ENCODE results near the gene INPPL1. TPM values are rescaled to one million over a fixed set of nuclear protein-coding genes. Genes with fewer than 3 reads are reported as not detected.
"Not testable (repeated sequence)": the region's sequence is repeated elsewhere in the genome, so short reads cannot be mapped to it uniquely, and the experiment has no call there.

The INPPL1 gene
- total RNA-seq, 1 donor from 2014 or later, result 9.4 TPM

DNA sequence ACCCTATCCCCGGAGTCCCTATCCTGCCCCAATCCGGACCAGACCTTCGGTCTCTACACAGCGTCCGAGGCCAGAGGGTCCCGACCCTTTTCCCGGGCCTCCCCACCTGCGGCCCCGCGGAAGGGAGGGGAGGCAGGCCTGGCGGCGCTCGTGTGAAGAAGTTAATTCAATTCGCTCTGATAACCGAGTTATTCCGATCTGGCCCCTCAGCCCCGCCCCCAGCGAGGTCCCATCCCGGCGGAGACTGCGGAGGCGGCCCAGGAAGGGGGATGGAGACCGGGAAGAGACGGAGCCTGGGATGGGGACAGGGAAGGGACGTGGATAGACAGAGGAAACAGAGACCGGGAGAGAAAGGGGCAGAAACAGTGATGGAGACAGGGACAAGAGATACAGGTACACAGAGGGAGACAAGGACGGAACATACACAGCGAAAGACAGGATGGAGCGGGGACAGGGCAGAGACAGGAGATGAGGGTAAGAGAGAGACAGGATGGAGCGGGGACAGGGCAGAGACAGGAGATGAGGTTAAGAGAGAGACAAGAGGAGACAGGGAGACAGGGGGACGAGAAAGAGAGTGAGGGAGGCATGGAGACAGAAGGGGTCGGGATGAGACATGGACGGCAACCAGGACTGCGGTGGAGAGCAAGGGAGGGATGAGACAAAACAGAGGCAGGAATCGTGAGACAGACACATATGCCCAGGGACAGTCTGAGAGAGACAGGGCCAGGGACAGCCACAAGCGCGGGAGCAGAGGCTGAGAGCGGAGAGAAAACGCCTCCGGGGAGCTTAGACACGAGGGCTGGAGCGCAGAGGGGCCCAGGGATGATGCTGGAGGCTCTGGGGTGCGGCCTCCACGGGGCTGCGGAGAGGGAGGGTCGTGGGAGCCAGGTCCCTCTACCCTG lies 20.0 kb downstream of the INPPL1 start:
- no peak for DNase-seq

DNA sequence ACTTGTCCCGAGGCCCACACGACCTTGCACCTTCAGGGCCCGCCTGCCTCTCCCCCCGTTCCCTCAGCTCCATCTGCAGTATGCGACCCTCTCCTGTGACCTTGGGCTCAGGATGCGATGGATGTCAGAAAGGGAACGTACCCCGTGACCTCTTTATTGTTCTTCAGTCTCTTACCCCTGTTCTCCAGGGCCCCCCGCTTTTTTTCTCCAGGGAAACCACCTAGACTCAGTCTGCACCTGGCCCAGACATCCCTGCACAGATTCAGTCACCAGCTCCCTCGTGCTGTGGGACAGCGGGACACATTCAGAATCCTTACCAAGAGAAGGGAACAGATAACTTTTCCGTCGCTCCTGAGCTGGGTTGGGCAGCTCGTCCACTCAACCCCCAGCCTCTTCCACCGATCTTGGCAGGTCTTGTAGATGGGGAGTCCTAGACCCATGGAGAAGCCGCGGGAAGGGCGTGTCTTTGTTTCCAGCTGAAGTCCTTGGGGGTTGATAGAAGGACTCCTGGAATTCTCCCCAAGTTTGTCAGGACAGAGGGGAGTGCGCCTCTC lies 20.8 kb downstream of the INPPL1 start:
- no peak for DNase-seq

DNA sequence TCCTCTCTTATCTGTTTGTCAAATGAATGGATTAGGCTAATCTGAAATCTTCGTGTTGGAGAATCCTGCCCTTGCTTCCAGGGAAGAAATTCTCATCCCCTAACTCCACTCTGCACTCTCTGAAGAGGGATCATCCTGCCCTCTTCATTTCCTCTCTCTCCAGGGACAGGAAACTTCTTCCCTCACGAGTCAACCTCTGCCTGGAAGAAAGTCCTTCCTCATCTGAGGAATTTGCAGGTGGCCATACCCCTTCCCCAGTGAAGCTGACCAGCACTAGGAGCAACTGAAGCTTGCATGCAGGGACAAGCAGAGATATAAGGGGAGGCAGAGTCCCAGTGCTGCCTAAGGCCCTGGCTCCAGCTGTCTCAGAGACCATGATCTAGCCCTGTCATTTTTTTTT lies 23.0 kb downstream of the INPPL1 start:
- DNase-seq, result no peak

DNA sequence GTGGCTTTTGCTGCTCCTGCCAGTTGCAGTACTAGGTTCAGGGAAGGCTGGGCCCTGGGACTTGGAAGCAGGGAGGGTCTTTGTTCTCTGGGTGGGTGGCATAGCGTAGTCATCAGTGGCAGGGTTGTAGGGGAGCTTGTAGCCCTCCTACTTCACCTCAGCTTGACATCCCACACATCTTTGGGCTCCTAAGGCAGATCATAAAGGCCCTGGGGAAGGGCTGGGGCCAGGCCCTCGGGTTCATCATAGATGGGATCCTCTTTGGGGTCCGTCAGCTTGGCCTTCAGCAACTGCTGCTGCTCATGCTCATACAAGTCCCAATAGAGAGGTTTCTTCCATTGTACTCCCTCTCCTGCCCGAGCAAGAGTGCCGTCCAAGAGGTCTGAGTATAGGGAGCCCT lies 25.4 kb downstream of the INPPL1 start:
- DNase-seq, result no peak

DNA sequence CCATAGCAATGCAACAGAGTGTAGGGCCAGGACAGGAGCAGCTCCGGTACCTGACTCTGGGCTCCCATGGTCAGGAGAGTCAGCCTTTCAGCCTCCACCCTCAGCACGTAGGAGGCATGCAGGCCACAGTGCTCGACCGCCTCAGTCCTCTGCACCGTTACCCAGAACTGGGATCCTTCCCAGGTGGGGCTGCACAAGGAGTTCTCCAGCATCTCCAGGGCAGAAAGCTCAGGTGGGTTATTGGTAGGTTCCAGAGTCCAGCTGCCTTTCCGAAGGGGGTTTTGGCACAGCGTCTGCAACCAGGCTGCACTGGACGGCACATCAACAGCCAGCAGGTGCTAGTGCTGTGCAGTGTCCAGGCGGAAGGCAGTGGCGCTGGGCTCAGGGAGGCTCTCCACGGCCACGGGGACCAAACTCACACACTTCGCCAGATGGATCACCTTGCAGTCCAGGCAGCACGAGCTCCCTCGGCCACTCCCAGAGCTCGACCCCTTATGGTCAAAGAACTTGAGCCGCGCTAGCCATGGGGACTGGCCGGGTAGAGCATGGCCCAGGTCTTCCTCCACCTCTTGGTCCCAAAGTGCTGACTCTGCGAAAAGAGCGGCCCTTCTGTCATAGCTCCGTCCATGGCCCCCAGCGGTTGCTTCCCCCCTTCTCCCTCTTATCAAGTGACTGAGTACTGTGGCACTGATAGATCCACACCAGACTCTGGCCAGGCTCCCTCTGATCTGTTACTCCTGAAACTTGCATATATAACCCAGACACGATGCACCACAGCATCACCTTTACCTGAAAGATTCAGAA lies 26.3 kb downstream of the INPPL1 start:
- no peak for DNase-seq

DNA sequence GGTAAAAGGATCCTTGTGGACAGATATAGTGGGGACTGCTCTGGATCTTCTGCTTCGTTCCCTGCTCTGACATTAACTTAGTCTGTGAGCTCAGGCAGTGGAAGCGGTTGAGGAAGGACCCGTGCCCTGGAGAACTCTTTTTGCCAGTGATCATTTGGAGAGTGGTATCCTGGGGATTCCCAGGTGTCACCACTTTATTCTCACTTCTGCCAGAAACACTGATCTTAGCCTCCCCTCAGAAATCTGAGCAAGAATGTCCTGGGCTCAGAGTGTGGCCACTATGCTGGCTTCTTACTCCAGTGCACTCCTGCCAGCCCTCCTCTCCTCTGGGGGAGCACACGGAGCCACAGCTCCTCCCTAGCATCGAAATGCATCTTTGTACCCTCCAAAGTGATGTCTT lies 27.0 kb downstream of the INPPL1 start:
- no peak for DNase-seq

- no peak for DNase-seq
These were observed 28.8 kb downstream of the INPPL1 start for GRCh38 chr11:72253392-72253791.

DNA sequence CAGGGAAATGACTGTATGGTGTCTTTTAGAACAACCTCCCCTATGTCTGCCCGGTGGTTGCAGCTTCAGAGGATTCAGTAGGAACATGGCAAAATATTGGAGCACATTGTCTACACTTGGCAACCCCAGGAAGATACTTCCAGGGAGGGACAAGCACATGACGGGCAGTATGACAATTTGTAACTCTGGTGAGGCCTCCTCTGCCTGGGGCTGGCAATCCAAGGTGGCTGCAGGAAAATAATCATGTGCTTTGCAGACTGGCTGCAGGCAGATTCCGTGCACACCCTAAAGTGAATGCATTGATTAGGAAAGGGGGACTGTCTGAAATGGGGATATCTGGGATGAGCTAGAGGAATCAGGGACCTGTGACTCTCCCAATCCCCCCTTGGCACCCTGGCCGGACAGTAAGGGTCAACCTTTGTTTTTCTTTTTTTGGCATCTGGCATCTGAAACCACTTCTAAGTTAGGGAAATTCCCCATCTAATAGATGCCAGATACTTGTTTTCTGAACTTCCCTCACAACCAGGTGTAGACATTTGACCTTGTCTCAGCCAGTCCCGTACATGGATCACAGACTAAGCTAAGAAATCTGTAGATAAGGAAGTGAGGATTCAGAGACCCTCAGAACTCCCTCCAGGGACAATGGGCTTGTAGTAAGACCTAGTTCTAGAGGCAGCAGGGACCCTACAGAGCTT lies 29.9 kb downstream of the INPPL1 start:
- no peak for DNase-seq

DNA sequence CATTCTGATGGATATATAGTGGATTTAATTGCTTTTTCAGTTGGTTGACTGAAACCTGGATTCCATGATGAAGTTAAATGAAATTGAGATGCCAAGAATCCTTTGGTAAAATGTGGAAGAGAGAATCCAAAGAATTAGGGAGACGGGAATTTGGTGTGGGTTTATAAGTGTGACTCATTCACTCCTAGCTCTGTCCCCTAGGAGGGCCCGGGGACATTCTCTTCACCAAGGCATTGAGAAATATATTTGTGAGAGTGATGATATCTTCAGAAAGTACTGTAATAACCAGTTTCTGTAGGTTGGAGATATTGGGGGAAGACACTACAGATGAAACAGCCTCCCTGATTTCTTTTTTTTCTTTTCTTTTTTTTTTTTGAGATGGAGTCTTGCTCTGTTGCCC lies 33.0 kb downstream of the INPPL1 start:
- DNase-seq, result no peak

- DNase-seq, result no peak
These were observed 34.9 kb downstream of the INPPL1 start for GRCh38 chr11:72259490-72259889.

- no peak for DNase-seq
These were observed 36.0 kb downstream of the INPPL1 start for GRCh38 chr11:72260574-72260973.

- no peak for DNase-seq
These were observed 38.8 kb downstream of the INPPL1 start for GRCh38 chr11:72263361-72263760.

DNA sequence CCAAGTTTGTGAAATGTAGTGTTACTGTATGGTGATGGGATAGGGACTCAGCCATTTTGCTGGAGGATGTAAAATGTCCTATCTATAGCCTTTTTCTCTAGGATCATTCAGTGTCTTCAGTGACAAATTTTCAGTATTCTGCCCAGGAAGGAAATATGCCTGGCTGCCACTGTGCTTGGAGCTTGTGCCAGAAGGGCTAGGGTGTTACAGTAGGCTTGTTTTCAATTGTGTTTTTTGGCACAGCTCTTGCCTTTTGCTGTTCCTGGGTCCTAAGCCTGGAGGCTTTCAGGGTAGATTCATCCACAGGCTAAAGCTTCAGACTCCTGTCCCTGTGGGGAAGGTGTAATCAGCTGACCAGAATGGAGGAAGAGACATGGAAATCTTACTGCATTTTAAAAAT lies 41.4 kb downstream of the INPPL1 start:
- no peak for DNase-seq

GRCh38 chr11:72266960-72267359 lies 42.4 kb downstream of the INPPL1 start:
- not testable (repeated sequence) for DNase-seq

GRCh38 chr11:72267956-72268617 lies 43.5 kb downstream of the INPPL1 start:
- no peak for DNase-seq

- no peak for DNase-seq
These were observed 47.4 kb downstream of the INPPL1 start for GRCh38 chr11:72271980-72272379.

DNA sequence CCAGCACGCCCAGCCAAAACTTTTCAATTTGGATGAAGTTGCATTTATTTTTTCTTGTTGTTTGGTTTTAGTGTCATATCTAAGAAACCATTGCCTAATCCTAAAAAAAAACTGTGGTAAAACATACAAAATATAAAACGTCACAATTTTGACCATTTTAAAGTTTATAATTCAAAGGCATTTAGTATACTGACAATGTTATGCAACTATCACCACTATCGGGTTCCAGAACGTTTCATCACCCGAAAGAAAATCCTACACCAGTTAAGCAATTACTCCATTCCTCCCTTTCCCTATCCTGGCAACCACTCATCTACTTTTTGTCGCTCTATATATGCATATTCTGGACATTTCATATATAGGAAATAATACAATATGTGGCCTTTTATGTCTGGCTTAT lies 49.9 kb downstream of the INPPL1 start:
- no peak for DNase-seq

DNA sequence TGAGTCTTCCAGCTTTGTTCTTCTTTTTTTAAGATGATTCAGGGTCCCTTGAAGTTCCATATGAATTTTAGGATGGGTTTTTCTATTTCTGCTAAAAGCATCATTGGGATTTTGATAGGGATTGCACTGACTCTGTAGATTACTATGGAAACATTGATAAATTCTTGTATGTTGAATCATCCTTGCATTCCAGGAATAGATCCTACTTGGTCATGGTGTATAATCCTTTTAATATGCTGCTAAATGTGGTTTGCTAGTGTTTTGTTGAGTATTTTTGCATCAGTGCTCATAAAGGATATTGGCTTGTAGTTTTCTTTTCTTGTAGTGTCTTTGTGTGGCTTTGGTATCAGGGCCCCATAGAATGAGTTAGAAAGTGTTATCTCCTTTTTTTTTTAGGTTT lies 54.3 kb downstream of the INPPL1 start:
- no peak for DNase-seq

- DNase-seq, result no peak
These were observed 55.5 kb downstream of the INPPL1 start for GRCh38 chr11:72280037-72280436.

- DNase-seq, result no peak
These were observed 56.3 kb downstream of the INPPL1 start for GRCh38 chr11:72280726-72281315.

DNA sequence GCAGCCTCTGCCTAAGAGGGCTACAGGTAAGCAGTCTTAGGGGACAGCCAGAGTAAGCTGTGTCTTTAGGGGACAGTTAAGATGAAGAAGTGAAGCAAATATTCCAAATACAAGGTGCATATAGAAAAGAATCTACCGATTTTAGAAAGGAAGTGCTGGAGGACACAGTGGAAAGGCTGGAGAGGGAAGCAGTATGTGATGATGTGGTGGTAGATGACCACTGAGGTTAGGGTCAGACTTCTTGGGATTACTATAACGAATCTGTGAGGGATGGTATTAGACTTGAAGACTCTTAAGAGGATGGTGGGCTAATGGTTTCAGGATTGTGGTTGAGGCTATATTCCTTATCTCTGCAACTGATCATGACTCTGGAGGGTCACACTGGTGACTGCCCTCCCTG lies 59.4 kb downstream of the INPPL1 start:
- DNase-seq, result no peak

DNA sequence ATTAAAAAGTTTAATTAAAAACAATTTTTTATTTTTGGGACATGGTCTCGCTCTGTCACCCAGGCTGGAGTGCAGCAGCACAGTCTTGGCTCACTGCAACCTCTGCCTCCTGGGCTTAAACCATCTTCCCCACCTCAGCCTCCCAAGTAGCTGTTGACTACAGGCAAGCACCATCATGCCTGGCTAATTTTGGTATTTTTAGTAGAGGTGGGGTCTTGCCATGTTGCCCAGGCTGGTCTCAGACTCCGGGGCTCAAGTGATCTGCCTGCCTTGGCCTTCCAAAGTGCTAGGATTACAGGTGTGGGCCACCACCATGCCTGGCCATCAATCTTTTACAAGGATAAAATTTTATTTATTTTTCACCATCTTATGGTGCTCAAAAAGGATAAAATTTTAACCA lies 62.7 kb downstream of the INPPL1 start:
- DNase-seq, result no peak

Data from occipital lobe (tissue), 2 donors.